ENCODE measurements around the gene TCF4.
A peak's percentile ranks its signal among the peaks of the same experiment; 100 is the strongest.

Gene TCF4

DNA sequence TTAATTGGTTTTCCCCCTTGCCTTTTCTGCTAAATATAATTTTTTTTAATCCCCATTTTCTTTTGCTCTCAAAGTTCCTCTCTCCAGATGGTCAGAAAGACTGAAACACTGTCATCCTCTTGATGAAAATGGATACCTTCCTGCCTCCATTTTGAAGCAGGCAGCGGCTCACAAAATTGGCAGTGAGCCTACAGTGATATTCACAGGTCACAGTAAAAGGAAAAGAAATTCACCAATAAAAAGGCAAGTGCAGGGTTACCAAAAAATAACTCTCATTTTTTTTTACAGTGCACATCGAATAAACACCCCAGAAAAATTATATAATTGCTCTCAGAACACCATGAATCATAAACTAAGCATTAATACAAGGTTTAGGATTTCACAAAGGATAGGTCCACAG is 307.5 kb downstream of the TCF4 start:
- no peak for DNase-seq

DNA sequence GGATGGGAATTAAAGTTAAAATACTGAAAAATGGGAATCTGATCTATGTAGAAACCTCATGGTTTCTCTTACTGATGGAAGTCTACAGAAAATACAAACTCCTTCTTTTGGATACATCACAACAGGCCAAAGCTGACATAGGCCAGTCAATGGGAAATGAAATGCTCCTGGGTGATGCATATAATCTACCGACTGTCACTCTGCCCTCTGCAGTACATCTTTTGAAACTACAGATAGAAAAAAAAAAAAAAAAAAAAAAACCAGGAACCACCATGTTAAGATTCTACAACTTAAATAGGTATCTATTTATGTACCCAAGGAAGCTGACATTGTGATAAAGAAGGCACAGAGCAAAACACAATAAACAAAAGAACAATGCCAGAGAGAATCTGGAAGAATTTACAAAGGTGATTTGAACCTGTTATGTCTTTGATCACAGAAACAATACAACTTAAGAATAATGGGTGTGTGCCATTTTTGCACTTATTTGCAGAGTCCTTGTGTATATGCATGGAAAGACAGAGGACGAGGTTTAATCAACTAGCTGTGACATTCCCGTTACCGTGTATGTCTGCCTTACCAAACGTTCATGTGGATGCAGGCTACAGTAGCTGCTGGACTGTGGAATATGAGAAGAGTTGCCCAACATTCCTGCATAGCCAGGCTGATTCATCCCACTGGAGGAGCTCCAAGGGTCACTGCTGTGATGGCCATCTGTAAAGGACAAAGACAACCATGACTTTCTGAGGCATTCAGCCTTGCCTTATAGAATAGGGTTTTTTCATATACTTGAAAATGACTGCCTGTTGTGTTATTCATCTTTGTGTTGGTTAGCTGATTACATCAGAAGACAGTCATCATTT is 312.7 kb downstream of the TCF4 start:
- DNase-seq = peak; percentile 1 to 3

DNA sequence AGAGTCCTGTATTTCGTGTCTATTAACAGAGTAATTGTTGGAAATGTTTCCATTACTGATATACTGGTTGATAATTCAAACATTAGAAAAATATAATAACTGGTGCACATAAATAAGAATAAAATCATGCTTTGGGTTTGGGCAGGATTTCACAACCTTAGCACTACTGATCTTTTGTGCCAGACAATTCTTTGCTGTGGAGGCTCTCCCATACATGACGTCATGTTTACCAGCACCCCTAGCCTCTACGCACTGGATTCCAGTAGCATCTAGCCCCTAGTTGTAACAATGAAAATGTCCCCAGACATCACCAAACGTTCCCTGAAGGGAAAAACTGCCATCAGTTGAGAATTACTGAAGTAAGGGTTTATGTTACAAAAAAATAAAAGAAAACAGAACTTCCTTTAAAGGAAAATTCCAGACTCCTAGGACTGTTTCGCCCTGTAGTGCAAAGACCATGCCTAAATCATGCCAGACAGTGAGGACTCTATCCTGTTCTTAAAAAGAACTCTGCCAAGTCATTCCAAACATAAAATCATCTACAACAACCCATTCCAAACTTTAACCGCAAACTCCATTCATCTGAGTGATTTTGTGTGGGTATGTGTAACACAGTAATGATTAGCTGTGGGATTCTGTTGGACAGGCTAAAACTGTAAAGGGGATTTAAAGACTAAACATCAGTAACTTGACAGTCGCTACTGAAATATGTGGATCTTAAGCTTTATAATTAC is 315.3 kb downstream of the TCF4 start:
- no peak for DNase-seq

DNA sequence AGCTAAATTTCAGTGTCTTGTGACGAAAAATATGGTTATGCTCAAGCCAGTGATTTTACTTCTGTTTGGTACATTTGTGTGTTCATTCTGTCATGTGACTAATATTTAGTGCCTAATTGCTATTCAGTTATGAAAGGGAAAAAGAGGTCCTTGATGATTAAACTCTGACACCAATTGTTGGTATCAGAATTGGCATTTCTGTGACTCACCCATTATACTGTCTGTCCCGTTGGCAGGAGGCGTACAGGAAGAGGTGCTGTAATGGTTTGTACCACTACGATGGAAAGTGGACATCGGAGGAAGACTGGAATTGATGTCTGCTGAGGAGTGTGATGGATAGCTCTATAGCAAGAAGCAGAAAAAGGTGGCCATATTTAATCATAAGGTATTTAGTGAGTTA is 318.4 kb downstream of the TCF4 start:
- no peak for DNase-seq

DNA sequence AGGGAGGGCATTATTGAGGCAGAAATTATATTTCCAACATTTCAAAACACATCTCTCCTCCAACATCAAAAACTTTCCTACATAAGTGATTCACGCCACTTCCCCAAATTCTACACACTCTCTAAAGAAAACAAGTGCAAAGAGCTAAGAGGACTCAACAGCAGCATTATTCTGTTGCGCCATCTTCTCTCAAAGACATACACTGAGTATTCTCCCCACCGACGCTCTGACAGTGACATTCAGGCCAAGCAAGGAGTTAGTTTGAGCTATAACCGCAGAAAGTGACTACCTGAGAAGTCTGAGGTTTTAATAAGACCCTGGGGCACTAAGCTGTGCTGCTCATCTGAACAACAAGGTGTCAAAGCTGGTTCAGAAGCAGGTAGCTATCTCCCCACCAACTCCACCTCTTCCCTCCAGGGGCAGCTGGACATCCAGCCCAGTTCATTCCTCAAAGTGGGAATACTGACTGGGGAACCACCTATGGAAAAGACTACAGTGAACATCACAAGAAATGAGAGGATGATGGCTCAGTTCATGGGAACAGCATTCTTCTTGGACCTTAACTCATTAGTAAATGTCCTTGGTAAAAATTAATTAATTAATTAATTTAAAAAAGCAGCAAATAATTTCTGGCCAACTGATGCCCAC is 319.2 kb downstream of the TCF4 start:
- DNase-seq = peak in 1 of 2 experiments; percentile 4

DNA sequence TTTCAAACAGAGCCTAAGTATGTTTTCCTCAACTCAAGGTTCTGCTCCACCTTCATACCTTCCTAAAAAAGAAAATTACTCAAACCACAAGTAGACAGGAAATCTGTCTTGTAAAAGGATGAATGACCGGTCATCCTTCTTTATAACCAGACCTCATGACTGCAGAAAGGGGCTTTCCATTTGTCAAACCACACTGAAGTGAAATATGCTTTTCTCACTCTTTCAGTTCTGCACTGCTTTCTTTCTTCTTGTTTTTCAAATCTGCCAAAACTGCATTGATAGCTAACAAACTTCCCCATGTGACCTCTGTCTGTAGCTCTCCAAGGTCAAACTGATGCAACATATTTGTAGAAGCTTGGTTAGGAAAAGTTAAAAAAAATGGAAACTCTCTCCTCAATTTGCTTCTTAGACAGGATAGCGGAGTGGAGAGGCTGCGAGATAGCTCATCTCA is 319.8 kb downstream of the TCF4 start:
- no peak for DNase-seq

DNA sequence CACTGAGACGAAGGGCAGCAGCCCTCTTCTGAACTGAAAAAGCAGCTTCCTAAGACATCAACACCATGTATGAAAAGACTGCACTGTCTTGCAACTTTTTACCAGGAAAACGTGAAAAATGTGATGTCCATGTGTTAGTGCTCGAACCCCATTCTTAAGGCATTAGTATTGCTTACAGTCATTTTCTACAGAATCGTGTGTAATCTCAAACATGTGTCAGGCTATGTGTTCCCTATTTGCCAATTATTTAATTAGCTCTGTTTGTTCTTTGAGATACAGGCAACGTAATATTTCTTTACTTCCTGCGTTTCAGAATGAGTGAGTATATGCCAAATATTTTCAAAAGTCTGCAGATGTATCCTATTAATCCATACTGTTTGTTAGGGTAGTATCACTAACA is 321.0 kb downstream of the TCF4 start:
- DNase-seq = no peak

DNA sequence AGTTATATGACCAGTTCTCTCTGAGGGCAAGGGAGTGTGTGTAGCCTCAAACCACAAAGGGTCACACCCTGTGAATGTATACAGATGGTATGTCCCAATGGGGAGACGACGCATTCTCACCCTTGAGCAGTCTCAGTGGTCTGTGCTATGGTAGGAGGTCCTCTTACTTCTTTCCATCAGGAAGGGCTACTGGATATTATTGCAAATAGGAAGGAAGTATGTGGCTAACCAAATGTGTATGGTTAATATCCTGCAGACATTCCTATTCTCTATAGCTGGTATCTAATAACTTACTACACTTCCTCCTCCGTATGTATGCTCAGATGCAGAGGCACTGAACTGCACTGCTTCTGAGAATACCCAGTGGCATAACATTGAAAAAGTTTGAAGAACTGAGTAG is 322.0 kb downstream of the TCF4 start:
- DNase-seq = peak in 1 of 2 experiments; percentile 6

DNA sequence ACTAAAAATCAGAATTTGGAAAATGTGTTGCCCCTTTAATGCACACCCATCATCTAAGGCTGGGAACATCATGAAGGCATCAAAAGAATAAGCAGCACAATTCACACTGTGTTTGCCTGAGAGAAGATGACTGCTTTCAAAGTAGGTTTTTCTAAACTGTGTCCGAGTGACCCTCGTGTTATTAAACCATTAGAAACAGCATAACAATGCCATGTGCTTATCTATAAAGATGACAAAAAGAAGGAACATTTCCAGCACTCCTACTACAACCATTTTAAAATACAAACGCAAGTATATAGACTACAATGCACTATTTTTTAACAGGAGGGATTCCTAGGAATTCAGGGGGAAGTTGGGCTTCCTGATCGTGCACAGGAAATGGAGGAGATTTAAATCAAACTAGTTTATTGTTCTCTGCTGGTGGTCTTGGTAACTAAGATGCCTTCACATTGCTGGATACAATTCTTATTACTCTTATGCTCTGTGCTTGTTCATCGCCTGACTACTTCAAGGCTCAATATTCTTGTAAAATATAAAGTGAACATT is 322.8 kb downstream of the TCF4 start:
- no peak for DNase-seq

DNA sequence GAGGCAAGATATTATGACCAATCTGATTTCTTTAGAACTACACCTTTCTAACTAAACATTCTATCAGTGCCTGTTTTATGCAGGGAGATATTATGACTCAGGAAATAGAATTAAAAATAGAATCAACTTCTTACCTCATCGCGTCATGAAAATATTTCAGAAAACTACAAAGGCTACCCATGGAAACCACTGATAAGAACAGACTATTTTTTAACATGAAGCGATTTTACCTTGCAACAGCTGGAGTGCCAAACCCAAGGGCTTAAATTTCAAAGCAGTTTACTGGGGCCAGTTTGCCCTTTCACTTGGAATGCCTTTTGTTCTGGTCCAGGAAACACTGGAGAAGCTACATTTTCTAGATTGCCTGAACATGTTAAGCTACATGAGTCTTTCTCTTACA is 323.9 kb downstream of the TCF4 start:
- no peak for DNase-seq

DNA sequence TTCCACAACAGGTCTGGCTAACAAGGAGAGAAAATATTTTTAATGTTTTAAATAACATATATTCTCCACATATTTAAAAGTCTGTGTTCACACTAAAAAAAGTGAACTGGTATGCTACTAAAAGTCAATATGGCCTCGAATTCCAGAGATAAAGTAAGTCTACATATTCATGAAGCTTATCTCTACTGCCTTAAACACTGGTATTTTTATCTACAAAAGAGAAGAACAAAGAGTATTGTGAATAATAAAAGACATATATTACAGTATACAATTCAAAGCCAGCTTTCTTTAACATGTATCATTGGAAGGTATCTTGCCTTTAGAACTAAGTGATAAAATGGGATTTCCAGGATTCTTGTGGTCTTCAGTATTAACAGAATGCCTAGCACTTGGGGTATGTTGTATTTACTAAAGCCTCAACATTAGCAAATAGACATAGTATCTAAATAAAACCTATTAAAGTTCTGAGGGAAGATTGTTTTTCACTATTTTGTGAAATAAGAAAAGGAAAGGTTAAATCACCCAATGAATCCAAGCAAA is 325.9 kb downstream of the TCF4 start:
- DNase-seq = no peak

DNA sequence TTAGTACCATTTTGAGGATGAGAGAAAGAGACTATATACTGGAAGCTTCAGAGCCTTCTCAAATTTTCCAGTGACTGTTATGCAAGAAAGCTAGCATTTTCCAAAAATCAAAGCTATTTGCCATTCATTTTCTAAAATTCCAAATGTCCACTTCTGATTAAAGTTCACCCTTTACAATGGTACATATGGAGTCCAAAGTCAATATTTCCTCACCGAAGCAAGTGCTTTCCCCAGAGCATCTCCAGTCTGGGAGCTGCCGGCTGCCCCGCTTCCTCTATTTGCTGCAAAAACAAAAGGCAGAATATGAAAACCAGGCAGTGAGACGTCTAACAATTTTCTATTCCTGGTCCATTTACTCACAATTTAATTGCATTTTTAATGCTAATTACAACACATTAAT is 326.7 kb downstream of the TCF4 start:
- no peak for DNase-seq

DNA sequence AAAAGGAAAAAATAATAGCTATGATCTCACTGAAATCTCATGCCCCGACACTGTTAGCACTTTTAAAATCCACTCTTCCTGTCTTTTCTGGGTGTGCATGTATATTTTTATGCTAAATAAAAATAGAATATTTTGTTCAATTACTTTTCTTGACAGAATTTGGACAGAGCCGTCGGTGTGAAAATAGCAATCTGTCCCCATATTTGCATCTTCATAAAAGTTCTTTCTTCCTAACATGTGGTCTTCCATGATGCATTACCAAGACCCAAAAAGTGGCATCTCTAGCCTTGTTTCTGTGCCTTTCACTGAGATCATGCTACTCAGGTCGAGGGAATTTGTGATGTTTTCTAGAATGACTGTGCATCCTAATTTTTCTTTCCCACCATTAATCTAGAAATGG is 329.9 kb downstream of the TCF4 start:
- DNase-seq = no peak

DNA sequence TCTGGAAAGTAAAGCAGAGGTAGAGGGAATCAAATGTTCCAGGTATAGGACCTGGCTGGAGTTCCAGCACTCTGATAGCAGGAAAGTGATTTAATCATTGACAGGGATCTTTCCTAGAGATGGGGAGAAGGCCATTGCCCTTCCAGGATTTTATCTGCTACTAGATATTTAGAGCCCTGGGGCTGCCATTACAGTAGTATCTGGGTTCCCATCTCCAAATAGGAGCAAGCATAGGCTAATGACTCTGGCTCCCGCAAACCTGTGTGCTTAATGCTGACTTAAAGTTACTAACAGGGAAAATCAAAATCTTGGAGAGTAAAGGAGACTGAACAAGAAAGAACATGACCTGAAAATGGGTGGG is 331.1 kb downstream of the TCF4 start:
- no peak for DNase-seq

DNA sequence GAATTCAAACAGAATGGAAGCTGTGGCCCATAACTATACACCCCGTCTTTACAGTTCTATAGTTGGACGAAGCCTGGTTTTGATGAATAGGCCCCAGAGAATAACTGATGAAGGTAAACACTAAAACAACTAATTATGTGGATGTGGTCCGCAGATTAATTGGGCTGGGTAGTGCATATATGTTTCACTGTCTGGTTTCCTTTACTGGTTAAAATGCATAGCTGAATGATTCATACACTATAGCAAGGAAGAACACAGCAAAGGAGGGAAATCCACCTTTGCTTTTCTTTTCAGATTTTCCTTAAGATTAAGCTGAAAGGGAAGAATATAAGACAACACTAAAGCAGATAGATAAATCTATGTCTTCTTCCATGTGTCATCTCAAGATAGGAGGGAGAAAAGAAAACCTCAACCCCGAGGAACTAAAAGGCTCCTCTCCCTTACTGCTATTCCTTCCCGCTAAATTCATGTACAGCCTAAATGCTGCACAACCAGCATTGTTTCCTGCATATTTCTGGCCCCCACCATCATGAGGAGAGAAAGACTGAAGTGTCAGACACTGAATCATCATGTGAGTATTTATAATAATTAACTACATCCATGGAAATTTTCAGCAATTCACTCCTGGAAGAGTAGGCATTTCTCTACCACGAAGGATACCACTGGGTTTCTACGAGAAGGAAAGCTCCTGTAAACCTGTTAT is 331.6 kb downstream of the TCF4 start:
- no peak for DNase-seq

DNA sequence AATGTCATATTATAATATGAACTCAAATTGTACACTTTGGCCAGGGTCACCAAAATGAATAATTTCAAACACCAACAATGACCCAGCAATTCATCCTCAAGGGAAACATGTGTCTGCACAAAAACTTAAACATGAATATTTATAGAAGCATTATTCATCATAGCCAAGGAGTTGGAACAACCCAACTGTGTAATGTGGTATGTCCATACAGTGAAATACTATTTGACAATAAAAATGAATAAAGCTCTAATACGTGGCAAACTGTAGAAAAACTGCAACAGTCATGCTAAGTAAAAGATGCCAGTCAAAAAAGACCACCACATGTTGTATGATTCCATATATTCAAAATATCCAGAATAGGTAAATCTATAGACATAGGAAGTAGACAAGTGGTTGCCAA is 334.2 kb downstream of the TCF4 start:
- DNase-seq = no peak

DNA sequence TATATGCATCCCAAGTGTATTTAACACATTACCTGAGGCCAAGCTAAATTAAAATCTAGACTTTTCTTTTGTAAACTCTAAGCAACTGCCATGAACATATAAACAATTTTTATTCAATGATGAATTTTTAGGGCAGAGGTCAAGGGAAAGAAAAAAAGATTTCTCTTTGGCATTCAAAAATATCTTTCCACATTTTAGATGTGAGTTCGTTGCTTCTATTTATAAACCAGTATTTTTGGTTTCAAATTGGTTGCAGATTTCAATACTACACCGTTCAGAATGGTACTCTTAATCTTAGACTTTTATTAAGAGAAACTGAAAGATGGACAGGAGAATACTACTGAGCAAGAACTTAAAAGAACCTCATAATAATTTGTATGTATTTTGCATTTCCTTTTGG is 335.1 kb downstream of the TCF4 start:
- DNase-seq = no peak

DNA sequence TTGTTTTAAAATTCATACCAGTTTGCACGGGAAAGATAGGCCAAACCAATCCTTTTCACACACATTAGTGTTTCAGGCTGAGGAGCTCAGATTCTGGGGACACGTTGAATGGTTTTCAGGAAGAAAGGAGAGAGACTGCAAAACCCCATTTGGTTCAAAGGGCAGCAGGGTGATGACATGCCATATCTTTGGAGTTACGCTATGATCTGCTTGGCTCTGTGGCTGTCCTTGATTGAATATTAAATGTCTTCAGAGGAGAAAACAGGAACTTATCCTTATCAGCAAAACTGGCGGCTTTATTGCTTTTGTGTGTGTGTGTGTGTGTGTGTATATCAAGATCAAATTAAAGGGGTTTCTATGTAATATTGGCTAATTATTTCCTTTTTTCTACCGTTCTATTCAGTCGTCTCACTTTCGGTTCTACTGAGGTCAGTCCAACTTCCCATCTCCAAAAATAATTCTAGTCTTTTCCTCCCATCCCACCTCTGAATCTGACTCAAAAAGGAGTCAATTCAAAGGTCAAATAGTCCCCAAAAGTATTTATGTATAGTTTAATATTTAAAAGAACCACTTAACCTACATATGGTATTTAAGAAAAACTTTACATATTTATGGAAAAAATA is 335.8 kb downstream of the TCF4 start:
- no peak for DNase-seq

DNA sequence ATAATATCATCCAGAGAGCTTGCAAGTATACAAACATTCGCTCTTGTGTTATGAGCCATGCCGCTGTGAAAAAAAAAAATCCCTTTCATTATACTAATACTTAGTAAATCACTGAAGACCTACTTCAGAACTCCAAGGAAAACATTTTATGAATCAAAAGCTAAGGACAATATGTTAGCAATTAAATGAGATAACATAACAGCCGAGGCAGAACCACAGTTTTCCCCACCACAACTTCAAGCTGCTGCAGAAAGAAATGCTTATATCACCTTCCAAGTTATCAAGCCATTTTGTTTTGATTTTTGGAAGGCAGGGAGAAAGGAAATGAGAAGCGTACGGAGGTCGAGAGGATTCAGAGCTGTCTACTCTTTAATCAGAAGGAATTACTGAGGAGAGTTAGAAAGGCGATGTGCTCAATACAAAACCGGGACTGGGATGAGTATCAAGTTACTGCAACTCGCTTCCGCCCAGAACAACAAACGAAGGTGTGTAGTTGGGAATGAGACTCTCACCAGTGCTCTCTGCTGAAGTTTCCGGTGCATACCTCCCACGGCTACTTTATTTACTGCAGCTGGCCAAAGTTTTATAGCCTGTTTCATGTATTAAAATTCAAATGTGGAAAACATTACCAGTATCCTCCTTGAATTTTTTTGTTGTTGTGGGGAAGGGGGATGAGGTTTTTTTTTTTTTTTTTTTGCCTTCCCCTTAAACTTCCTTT is 336.6 kb downstream of the TCF4 start:
- DNase-seq = no peak

DNA sequence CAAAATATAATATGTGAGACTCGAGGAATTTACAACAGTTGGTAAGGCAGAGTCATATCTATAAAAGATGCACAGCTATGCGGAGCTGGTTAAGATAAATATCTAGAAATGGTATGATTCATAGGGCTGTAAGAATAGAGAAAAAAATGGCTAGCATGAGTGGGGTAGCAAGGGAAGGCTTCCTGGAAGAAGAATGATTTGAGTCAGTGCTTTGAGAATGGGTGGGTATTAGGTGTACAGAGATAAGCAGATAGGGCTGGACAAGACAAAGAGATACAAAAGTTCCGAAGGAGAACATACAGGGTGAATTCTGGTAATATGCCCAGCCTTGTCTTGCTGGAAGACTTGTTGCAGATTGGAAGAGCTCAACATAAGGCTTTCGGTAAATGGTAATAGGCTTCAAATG is 337.2 kb downstream of the TCF4 start:
- DNase-seq = no peak

DNA sequence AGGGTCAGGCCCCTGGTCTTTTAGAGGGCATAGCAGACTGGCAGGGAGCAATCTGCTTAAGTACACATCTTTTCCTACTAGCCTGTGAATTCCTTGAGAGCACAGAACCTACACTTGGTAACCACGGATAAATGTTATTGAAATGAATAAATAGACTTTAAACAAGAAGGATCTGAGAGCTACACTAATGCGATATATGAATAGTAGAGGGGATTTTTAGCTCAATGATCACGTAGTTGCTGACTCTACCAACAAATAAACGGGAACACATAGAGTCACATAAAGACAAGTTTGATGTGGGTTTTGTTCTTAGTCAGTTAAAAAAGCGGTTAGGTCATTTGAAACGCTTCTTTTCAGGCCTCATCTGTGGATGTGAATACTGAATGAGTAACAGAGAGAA is 338.4 kb downstream of the TCF4 start:
- DNase-seq = no peak

DNA sequence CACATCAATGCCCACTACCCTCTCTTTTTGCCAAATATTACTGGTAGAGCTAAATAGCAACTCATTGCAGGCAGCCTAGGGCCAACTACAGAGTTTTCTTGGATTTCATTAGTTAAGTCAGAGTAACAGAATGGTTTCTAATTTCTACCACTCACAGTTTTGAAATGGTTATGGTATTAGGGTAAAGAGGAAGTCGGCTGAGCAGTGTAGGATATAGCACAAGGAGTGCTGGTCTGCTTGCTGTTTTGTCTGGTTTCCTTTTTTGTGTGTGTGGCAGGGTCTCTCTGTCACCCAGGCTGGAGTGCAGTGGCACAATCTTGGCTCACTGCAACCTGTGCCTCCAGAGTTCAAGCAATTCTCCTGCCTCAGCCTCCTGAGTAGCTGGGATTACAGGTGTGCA is 339.5 kb downstream of the TCF4 start:
- DNase-seq = peak; percentile 6 to 19
